Measurements from ENCODE around the gene PDGFB. TPM values are rescaled to one million over a fixed set of nuclear protein-coding genes. Genes with fewer than 3 reads are reported as not detected.

PDGFB gene
- total RNA-seq, 1 donor from 2014 or later, result 53.4 TPM

DNA sequence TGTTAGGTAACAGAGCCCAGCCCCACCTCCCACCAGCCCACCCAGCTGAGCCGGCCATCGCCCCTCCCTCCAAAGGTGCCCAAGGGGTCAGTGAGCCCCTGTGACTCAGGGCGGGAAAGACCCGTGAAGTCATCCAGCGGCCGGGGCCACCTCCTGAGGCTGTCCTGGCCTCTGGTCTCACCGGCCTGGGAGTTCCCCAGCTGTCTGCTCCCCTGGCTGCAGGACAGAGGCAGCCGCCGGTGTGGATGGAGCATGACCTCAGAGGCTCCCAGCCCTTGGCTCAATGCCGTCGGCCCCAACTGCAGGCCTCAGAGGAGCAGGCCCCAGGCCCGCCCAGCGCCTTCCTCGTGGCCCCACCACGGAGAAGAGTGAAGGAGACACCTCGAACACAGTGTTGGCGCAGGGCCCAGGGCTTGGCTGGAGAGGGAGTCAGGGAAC, 46.0 kb upstream of the PDGFB start:
- no peaks in the 10 kb centered on the region for H3K36me3 Mint-ChIP-seq (ENCODE audit: low read depth, unreplicated experiment)
- H3K27me3 Mint-ChIP-seq (ENCODE audit: unreplicated experiment), result peaks cover 2% of the 10 kb centered on the region
- no peak overlapping the region for H3K4me3 Mint-ChIP-seq (ENCODE audit: unreplicated experiment)
- TF ChIP-seq CTCF (IDR thresholded peaks at IDR 0.05; ENCODE audit: unreplicated experiment), result no peak
- no peak overlapping the region for H3K27ac Mint-ChIP-seq (ENCODE audit: unreplicated experiment)
- DNase-seq (ENCODE audit: low spot score), result no peak
- H3K9me3 Mint-ChIP-seq (ENCODE audit: unreplicated experiment), result no peaks in the 10 kb centered on the region
- peaks cover 13% of the 10 kb centered on the region for H3K4me1 Mint-ChIP-seq (ENCODE audit: unreplicated experiment)

GRCh38 chr22:39289975-39290720, 45.4 kb upstream of the PDGFB start:
- TF ChIP-seq CTCF (IDR thresholded peaks at IDR 0.05; ENCODE audit: unreplicated experiment), result no peak
- Mint-ChIP-seq H3K27ac (ENCODE audit: unreplicated experiment) (no peak overlapping the region), H3K4me3 (ENCODE audit: unreplicated experiment) (no peak overlapping the region), H3K9me3 (ENCODE audit: unreplicated experiment) (no peaks in the 10 kb centered on the region), H3K27me3 (ENCODE audit: unreplicated experiment) (peaks cover 2% of the 10 kb centered on the region), H3K36me3 (ENCODE audit: low read depth, unreplicated experiment) (no peaks in the 10 kb centered on the region), H3K4me1 (ENCODE audit: unreplicated experiment) (peaks cover 13% of the 10 kb centered on the region)
- no peak for DNase-seq (ENCODE audit: low spot score)

GRCh38 chr22:39289533-39289932, 44.8 kb upstream of the PDGFB start:
- no peak for DNase-seq (ENCODE audit: low spot score)
- Mint-ChIP-seq H3K27me3 (ENCODE audit: unreplicated experiment) (peaks cover 2% of the 10 kb centered on the region), H3K4me1 (ENCODE audit: unreplicated experiment) (peaks cover 13% of the 10 kb centered on the region), H3K27ac (ENCODE audit: unreplicated experiment) (no peak overlapping the region), H3K36me3 (ENCODE audit: low read depth, unreplicated experiment) (no peaks in the 10 kb centered on the region), H3K9me3 (ENCODE audit: unreplicated experiment) (no peaks in the 10 kb centered on the region), H3K4me3 (ENCODE audit: unreplicated experiment) (no peak overlapping the region)
- TF ChIP-seq CTCF (IDR thresholded peaks at IDR 0.05; ENCODE audit: unreplicated experiment), result no peak

GRCh38 chr22:39288135-39288898, 43.5 kb upstream of the PDGFB start:
- Mint-ChIP-seq H3K27me3 (ENCODE audit: unreplicated experiment) (peaks cover 2% of the 10 kb centered on the region), H3K4me3 (ENCODE audit: unreplicated experiment) (no peak overlapping the region), H3K36me3 (ENCODE audit: low read depth, unreplicated experiment) (no peaks in the 10 kb centered on the region), H3K4me1 (ENCODE audit: unreplicated experiment) (peaks cover 12% of the 10 kb centered on the region), H3K27ac (ENCODE audit: unreplicated experiment) (no peak overlapping the region), H3K9me3 (ENCODE audit: unreplicated experiment) (no peaks in the 10 kb centered on the region)
- no peak for TF ChIP-seq CTCF (IDR thresholded peaks at IDR 0.05; ENCODE audit: unreplicated experiment)
- DNase-seq (ENCODE audit: low spot score), result no peak
